ENCODE measurements around the gene PCNA. TPM values are rescaled to one million over a fixed set of nuclear protein-coding genes. Genes with fewer than 3 reads are reported as not detected.

Gene PCNA
- total and polyA plus RNA-seq, 2 experiments from 2014 or later = 353 to 428 TPM

DNA sequence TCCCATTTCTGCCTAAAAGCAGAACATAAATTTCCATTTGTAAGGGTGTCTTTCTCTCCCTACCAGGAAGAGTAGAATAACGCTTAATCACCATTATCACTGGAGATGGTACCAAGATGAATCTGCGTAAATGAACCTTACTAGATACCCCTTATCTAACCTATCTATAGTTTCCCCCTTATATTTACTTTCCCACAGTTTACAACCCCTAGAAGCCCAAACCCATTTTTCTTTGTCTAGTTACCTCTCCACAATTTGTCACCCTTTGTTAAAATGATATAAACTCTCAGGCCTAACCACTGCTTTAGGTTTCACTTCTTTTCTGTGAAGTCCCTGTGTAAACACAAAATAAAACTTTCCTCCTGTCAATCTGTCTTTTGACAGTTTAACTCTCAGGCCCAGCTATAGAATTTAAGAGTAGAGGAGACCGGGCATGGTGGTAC lies 45.5 kb downstream of the PCNA start (continued):
- TF ChIP-seq, protein P1, sequence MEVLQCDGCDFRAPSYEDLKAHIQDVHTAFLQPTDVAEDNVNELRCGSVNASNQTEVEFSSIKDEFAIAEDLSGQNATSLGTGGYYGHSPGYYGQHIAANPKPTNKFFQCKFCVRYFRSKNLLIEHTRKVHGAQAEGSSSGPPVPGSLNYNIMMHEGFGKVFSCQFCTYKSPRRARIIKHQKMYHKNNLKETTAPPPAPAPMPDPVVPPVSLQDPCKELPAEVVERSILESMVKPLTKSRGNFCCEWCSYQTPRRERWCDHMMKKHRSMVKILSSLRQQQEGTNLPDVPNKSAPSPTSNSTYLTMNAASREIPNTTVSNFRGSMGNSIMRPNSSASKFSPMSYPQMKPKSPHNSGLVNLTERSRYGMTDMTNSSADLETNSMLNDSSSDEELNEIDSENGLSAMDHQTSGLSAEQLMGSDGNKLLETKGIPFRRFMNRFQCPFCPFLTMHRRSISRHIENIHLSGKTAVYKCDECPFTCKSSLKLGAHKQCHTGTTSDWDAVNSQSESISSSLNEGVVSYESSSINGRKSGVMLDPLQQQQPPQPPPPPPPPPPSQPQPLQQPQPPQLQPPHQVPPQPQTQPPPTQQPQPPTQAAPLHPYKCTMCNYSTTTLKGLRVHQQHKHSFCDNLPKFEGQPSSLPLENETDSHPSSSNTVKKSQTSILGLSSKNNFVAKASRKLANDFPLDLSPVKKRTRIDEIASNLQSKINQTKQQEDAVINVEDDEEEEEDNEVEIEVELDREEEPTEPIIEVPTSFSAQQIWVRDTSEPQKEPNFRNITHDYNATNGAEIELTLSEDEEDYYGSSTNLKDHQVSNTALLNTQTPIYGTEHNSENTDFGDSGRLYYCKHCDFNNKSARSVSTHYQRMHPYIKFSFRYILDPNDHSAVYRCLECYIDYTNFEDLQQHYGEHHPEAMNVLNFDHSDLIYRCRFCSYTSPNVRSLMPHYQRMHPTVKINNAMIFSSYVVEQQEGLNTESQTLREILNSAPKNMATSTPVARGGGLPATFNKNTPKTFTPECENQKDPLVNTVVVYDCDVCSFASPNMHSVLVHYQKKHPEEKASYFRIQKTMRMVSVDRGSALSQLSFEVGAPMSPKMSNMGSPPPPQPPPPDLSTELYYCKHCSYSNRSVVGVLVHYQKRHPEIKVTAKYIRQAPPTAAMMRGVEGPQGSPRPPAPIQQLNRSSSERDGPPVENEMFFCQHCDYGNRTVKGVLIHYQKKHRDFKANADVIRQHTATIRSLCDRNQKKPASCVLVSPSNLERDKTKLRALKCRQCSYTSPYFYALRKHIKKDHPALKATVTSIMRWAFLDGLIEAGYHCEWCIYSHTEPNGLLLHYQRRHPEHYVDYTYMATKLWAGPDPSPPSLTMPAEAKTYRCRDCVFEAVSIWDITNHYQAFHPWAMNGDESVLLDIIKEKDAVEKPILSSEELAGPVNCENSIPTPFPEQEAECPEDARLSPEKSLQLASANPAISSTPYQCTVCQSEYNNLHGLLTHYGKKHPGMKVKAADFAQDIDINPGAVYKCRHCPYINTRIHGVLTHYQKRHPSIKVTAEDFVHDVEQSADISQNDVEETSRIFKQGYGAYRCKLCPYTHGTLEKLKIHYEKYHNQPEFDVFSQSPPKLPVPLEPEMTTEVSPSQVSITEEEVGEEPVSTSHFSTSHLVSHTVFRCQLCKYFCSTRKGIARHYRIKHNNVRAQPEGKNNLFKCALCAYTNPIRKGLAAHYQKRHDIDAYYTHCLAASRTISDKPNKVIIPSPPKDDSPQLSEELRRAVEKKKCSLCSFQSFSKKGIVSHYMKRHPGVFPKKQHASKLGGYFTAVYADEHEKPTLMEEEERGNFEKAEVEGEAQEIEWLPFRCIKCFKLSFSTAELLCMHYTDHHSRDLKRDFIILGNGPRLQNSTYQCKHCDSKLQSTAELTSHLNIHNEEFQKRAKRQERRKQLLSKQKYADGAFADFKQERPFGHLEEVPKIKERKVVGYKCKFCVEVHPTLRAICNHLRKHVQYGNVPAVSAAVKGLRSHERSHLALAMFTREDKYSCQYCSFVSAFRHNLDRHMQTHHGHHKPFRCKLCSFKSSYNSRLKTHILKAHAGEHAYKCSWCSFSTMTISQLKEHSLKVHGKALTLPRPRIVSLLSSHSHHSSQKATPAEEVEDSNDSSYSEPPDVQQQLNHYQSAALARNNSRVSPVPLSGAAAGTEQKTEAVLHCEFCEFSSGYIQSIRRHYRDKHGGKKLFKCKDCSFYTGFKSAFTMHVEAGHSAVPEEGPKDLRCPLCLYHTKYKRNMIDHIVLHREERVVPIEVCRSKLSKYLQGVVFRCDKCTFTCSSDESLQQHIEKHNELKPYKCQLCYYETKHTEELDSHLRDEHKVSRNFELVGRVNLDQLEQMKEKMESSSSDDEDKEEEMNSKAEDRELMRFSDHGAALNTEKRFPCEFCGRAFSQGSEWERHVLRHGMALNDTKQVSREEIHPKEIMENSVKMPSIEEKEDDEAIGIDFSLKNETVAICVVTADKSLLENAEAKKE (CRISPR knock-in tag; IDR thresholded peaks at IDR 0.05) = no peak
- TF ChIP-seq, protein P2, sequence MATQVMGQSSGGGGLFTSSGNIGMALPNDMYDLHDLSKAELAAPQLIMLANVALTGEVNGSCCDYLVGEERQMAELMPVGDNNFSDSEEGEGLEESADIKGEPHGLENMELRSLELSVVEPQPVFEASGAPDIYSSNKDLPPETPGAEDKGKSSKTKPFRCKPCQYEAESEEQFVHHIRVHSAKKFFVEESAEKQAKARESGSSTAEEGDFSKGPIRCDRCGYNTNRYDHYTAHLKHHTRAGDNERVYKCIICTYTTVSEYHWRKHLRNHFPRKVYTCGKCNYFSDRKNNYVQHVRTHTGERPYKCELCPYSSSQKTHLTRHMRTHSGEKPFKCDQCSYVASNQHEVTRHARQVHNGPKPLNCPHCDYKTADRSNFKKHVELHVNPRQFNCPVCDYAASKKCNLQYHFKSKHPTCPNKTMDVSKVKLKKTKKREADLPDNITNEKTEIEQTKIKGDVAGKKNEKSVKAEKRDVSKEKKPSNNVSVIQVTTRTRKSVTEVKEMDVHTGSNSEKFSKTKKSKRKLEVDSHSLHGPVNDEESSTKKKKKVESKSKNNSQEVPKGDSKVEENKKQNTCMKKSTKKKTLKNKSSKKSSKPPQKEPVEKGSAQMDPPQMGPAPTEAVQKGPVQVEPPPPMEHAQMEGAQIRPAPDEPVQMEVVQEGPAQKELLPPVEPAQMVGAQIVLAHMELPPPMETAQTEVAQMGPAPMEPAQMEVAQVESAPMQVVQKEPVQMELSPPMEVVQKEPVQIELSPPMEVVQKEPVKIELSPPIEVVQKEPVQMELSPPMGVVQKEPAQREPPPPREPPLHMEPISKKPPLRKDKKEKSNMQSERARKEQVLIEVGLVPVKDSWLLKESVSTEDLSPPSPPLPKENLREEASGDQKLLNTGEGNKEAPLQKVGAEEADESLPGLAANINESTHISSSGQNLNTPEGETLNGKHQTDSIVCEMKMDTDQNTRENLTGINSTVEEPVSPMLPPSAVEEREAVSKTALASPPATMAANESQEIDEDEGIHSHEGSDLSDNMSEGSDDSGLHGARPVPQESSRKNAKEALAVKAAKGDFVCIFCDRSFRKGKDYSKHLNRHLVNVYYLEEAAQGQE (IDR thresholded peaks at IDR 0.05; ENCODE audit: unreplicated experiment) = no peak
- TF ChIP-seq, protein P3, sequence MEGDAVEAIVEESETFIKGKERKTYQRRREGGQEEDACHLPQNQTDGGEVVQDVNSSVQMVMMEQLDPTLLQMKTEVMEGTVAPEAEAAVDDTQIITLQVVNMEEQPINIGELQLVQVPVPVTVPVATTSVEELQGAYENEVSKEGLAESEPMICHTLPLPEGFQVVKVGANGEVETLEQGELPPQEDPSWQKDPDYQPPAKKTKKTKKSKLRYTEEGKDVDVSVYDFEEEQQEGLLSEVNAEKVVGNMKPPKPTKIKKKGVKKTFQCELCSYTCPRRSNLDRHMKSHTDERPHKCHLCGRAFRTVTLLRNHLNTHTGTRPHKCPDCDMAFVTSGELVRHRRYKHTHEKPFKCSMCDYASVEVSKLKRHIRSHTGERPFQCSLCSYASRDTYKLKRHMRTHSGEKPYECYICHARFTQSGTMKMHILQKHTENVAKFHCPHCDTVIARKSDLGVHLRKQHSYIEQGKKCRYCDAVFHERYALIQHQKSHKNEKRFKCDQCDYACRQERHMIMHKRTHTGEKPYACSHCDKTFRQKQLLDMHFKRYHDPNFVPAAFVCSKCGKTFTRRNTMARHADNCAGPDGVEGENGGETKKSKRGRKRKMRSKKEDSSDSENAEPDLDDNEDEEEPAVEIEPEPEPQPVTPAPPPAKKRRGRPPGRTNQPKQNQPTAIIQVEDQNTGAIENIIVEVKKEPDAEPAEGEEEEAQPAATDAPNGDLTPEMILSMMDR (conservative IDR thresholded peaks at IDR 0.05; ENCODE audit: low read depth in 2 of 2) = no peak
- no peak for TF ChIP-seq POLR2AphosphoS5 (IDR thresholded peaks at IDR 0.05; ENCODE audit: low read depth)
- TF ChIP-seq JUNB (IDR thresholded peaks at IDR 0.05; ENCODE audit: unreplicated experiment) = no peak
- TF ChIP-seq ZNF331 (CRISPR knock-in tag; IDR thresholded peaks at IDR 0.05; ENCODE audit: low read depth) = no peak
- TF ChIP-seq EZH2 (IDR thresholded peaks at IDR 0.05; ENCODE audit: low read depth, unreplicated experiment) = no peak
